Measurements from ENCODE around the gene ENTPD7.

GRCh38 chr10:99648717-99649116, 10.6 kb upstream of the ENTPD7 start:
- TF ChIP-seq KLF9 (tag by site-specific recombination; IDR thresholded peaks at IDR 0.05; ENCODE audit: low read depth) (no peak), CTCF (tag by site-specific recombination; IDR thresholded peaks at IDR 0.05) (no peak), ZNF785 (tag by site-specific recombination; IDR thresholded peaks at IDR 0.05) (no peak), PBX3 (CRISPR knock-in tag; IDR thresholded peaks at IDR 0.05) (no peak), ZFP3 (tag by site-specific recombination; IDR thresholded peaks at IDR 0.05; ENCODE audit: low read depth) (no peak), ZNF280D (tag by site-specific recombination; IDR thresholded peaks at IDR 0.05) (no peak), ZNF175 (tag by site-specific recombination; IDR thresholded peaks at IDR 0.05) (no peak), ZNF354C (tag by site-specific recombination; IDR thresholded peaks at IDR 0.05; ENCODE audit: borderline replicate concordance, low read depth) (no peak), ZNF837 (tag by site-specific recombination; IDR thresholded peaks at IDR 0.05) (no peak)
- TF ChIP-seq, protein P1, sequence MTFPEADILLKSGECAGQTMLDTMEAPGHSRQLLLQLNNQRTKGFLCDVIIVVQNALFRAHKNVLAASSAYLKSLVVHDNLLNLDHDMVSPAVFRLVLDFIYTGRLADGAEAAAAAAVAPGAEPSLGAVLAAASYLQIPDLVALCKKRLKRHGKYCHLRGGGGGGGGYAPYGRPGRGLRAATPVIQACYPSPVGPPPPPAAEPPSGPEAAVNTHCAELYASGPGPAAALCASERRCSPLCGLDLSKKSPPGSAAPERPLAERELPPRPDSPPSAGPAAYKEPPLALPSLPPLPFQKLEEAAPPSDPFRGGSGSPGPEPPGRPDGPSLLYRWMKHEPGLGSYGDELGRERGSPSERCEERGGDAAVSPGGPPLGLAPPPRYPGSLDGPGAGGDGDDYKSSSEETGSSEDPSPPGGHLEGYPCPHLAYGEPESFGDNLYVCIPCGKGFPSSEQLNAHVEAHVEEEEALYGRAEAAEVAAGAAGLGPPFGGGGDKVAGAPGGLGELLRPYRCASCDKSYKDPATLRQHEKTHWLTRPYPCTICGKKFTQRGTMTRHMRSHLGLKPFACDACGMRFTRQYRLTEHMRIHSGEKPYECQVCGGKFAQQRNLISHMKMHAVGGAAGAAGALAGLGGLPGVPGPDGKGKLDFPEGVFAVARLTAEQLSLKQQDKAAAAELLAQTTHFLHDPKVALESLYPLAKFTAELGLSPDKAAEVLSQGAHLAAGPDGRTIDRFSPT (tag by site-specific recombination; IDR thresholded peaks at IDR 0.05) = no peak

All from HEK293 (cell line).